ENCODE data around the gene PIK3R5. TPM values are rescaled to one million over a fixed set of nuclear protein-coding genes. Genes with fewer than 3 reads are reported as not detected.
A peak's percentile ranks its signal among the peaks of the same experiment; 100 is the strongest.
"Not testable (repeated sequence)": the region's sequence is repeated elsewhere in the genome, so short reads cannot be mapped to it uniquely, and the experiment has no call there.

Gene PIK3R5
- total and polyA plus RNA-seq, 2 donors from 2014 or later, result 0.45 to 19.1 TPM

DNA sequence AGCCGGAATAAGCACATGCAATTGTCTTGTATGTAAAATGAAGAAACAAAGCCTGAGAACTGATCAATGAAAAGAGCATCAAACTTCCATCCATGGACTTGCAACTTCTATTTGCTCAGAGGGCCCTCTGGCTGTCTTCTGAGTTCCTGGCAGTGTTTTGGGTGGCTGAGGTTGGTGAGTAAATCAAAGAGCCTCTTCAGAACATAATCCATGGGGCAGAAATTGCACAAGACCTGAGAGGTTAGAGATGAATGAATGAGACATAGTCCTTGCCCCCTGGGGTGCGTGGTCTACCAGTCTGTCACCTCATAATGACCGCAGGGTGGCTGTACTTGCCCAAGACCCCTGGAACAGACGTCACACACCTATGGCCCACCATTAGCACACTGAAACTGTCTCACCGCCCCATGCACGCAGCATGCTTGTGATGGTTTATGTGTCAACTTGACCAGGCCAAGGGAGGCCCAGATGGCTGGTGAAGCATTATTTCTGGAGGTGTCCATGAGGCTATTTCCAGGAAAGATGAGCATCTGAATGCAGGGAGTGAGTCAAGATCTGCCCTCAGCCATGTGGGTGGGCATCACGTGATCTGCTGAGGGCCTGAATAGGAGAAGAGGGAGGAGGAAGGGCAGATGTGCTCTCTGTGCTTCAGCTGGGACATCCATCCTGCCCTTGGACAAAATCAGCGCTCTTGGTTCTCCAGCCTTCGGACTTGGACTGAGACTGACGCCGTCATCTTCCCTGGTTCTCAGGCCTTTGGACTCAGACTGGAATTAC lies 106.3 kb downstream of the PIK3R5 start:
- DNase-seq (no peak), FAIRE-seq (no peak)
- intact Hi-C loops (cut with DNase I), result no loop called here
- TF ChIP-seq, protein P1, sequence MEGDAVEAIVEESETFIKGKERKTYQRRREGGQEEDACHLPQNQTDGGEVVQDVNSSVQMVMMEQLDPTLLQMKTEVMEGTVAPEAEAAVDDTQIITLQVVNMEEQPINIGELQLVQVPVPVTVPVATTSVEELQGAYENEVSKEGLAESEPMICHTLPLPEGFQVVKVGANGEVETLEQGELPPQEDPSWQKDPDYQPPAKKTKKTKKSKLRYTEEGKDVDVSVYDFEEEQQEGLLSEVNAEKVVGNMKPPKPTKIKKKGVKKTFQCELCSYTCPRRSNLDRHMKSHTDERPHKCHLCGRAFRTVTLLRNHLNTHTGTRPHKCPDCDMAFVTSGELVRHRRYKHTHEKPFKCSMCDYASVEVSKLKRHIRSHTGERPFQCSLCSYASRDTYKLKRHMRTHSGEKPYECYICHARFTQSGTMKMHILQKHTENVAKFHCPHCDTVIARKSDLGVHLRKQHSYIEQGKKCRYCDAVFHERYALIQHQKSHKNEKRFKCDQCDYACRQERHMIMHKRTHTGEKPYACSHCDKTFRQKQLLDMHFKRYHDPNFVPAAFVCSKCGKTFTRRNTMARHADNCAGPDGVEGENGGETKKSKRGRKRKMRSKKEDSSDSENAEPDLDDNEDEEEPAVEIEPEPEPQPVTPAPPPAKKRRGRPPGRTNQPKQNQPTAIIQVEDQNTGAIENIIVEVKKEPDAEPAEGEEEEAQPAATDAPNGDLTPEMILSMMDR (IDR thresholded peaks at IDR 0.05; ENCODE audit: borderline replicate concordance, extremely low read depth, insufficient read depth), result no peak
- no peaks in the 10 kb centered on the region for H3K27me3 ChIP-seq (ENCODE audit: control insufficient read depth, insufficient read depth, low read length)
- H3K9ac ChIP-seq (ENCODE audit: low read length in 3 of 3), result no peak overlapping the region
- no peak overlapping the region for H3K4me3 ChIP-seq (ENCODE audit: low read length in 3 of 3)
- peaks cover 0 to 2% (median 0%) of the 10 kb centered on the region in 3 donors for H3K4me1 ChIP-seq (ENCODE audit: control insufficient read depth in 2 of 3, insufficient read depth in 2 of 3, low read depth in 1 of 3, low read length in 3 of 3)
- no peak overlapping the region for H3K27ac ChIP-seq (ENCODE audit: low read depth in 2 of 2, low read length in 2 of 2)
- H3K9me3 ChIP-seq (ENCODE audit: control insufficient read depth in 2 of 3, insufficient read depth in 1 of 3, low read length in 3 of 3), result no peaks in the 10 kb centered on the region
- H3K36me3 ChIP-seq (ENCODE audit: control insufficient read depth in 2 of 3, insufficient read depth in 3 of 3, low read length in 3 of 3), result no peaks in the 10 kb centered on the region

DNA sequence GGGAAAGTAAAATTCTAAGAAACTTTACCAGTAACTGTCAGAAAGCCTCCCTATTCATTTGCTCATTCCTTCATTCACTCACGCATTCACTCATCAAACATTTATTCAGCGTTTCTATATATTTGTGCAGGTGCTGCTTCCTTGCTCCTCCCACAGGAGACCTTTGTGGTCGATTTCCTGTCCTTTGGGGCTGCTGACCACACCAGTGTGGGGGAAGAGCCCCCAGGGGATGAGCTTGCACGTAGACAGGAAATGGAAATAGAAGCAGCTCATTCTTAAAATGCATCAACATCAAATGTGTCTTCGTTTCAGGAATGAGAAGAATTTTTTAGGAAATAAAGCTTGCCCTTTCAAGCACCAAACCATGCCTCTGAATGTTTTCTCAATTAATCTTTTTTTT lies 107.6 kb downstream of the PIK3R5 start:
- DNase-seq (peak in 3 of 5 donors; percentile 32 to 63 (median 36)), FAIRE-seq (no peak)
- TF ChIP-seq, protein P1 (IDR thresholded peaks at IDR 0.05; ENCODE audit: borderline replicate concordance, extremely low read depth, insufficient read depth), result no peak
- no peaks in the 10 kb centered on the region for H3K9me3 ChIP-seq (ENCODE audit: control insufficient read depth in 2 of 3, insufficient read depth in 1 of 3, low read length in 3 of 3)
- no peaks in the 10 kb centered on the region for H3K27me3 ChIP-seq (ENCODE audit: control insufficient read depth, insufficient read depth, low read length)
- no peak overlapping the region for H3K27ac ChIP-seq (ENCODE audit: low read depth in 2 of 2, low read length in 2 of 2)
- H3K4me1 ChIP-seq (ENCODE audit: control insufficient read depth in 2 of 3, insufficient read depth in 2 of 3, low read depth in 1 of 3, low read length in 3 of 3), result peaks cover 0 to 2% (median 0%) of the 10 kb centered on the region in 3 donors
- no peak overlapping the region for H3K9ac ChIP-seq (ENCODE audit: low read length in 3 of 3)
- intact Hi-C loops (cut with DNase I), result no loop called here
- H3K4me3 ChIP-seq (ENCODE audit: low read length in 3 of 3), result no peak overlapping the region
- H3K36me3 ChIP-seq (ENCODE audit: control insufficient read depth in 2 of 3, insufficient read depth in 3 of 3, low read length in 3 of 3), result no peaks in the 10 kb centered on the region

GRCh38 chr17:8856869-8857575 lies 108.5 kb downstream of the PIK3R5 start:
- FAIRE-seq, result no peak
- TF ChIP-seq, protein P1 (IDR thresholded peaks at IDR 0.05; ENCODE audit: borderline replicate concordance, extremely low read depth, insufficient read depth), result no peak
- Histone ChIP-seq H3K27ac (ENCODE audit: low read depth in 2 of 2, low read length in 2 of 2) (no peak overlapping the region), H3K4me3 (ENCODE audit: low read length in 3 of 3) (no peak overlapping the region), H3K9ac (ENCODE audit: low read length in 3 of 3) (no peak overlapping the region), H3K4me1 (ENCODE audit: control insufficient read depth in 2 of 3, insufficient read depth in 2 of 3, low read depth in 1 of 3, low read length in 3 of 3) (peaks cover 0 to 2% (median 0%) of the 10 kb centered on the region in 3 donors), H3K27me3 (ENCODE audit: control insufficient read depth, insufficient read depth, low read length) (no peaks in the 10 kb centered on the region), H3K36me3 (ENCODE audit: control insufficient read depth in 2 of 3, insufficient read depth in 3 of 3, low read length in 3 of 3) (no peaks in the 10 kb centered on the region), H3K9me3 (ENCODE audit: control insufficient read depth in 2 of 3, insufficient read depth in 1 of 3, low read length in 3 of 3) (no peaks in the 10 kb centered on the region)
- intact Hi-C loops (cut with DNase I), result no loop called here
- peak in 1 of 5 donors; percentile 42 for DNase-seq

- FAIRE-seq; DNase-seq; intact Hi-C loops (cut with DNase I); H3K4me1 ChIP-seq (ENCODE audit: control insufficient read depth in 2 of 3, insufficient read depth in 2 of 3, low read depth in 1 of 3, low read length in 3 of 3); H3K36me3 ChIP-seq (ENCODE audit: control insufficient read depth in 2 of 3, insufficient read depth in 3 of 3, low read length in 3 of 3); H3K9ac ChIP-seq (ENCODE audit: low read length in 3 of 3); H3K9me3 ChIP-seq (ENCODE audit: control insufficient read depth in 2 of 3, insufficient read depth in 1 of 3, low read length in 3 of 3); H3K27ac ChIP-seq (ENCODE audit: low read depth in 2 of 2, low read length in 2 of 2); H3K4me3 ChIP-seq (ENCODE audit: low read length in 3 of 3); H3K27me3 ChIP-seq (ENCODE audit: control insufficient read depth, insufficient read depth, low read length): not testable (repeated sequence)
Measured at GRCh38 chr17:8856205-8856603, 109.3 kb downstream of the PIK3R5 start.
